IMR-90 (cell line): Measurements from ENCODE around the gene MECP2. TPM values are rescaled to one million over a fixed set of nuclear protein-coding genes. Genes with fewer than 3 reads are reported as not detected.

Source experiments
- ATAC-seq: fragments of 200-7000 bp; cut with Tn5 transposase; 2 replicates; pipeline ENCODE4 v1.9.1; 2020; ENCODE audit warnings: low read depth, mild to moderate bottlenecking, moderate library complexity
- BruUV-seq: library from RNA; stranded (reverse); fragments of 400-500 nt; replicated peaks from 2 replicates; lab custom pipeline; 2021; lab: Mats Ljungman, UMichigan
- CTCF ChIA-PET: fragments of 300-600 bp; formaldehyde crosslinking; extraction: SDS; loops from one replicate; lab custom pipeline; 2021; ENCODE audit warnings: antibody characterized with exemption; lab: Yijun Ruan, JAX
- POLR2A ChIA-PET: fragments of 300-600 bp; sonication (Branson Sonifier 250); formaldehyde crosslinking; loops from one replicate; lab custom pipeline; 2022; ENCODE audit warnings: antibody characterized with exemption; ENCODE audit not compliant: unreplicated experiment; lab: Charles Lee
- DNase-seq: peaks from one replicate; pipeline ENCODE4 v3.0.0; 2013
- H2AFZ ChIP-seq: replicated peaks from 2 replicates; pipeline ENCODE3; 2013; ENCODE audit warnings: low read length, mild to moderate bottlenecking; ENCODE audit not compliant: poor library complexity
- H2AK5ac ChIP-seq: 2 replicates; pipeline ENCODE4 v1.6.1; 2013; ENCODE audit warnings: low read depth, low read length, inconsistent platforms
- H2AK9ac ChIP-seq: replicated peaks from 2 replicates; pipeline ENCODE3; 2013; ENCODE audit warnings: mild to moderate bottlenecking, low read depth, low read length, moderate library complexity; ENCODE audit not compliant: poor library complexity
- H2BK120ac ChIP-seq: 2 replicates; pipeline ENCODE4 v1.6.1; 2013; ENCODE audit warnings: low read depth, low read length, inconsistent platforms
- H2BK15ac ChIP-seq: 3 replicates; pipeline ENCODE4 v1.6.1; 2013; ENCODE audit warnings: low read depth, low read length, inconsistent platforms
- H2BK20ac ChIP-seq: 2 replicates; pipeline ENCODE4 v1.6.1; 2013; ENCODE audit warnings: low read depth, mild to moderate bottlenecking, inconsistent platforms, low read length, moderate library complexity
- H2BK5ac ChIP-seq: 2 replicates; pipeline ENCODE4 v1.6.1; 2013; ENCODE audit warnings: mild to moderate bottlenecking, low read depth, low read length, inconsistent platforms; ENCODE audit not compliant: poor library complexity, severe bottlenecking
- H3K14ac ChIP-seq: replicated peaks from 2 replicates; pipeline ENCODE4 v1.6.1; 2013; ENCODE audit warnings: low read depth, low read length, inconsistent platforms
- H3K18ac ChIP-seq: 2 replicates; pipeline ENCODE4 v1.6.1; 2013; ENCODE audit warnings: low read depth, low read length, control low read depth
- H3K23ac ChIP-seq: 2 replicates; pipeline ENCODE4 v1.6.1; 2013; ENCODE audit warnings: low read depth, low read length, inconsistent platforms
- H3K27ac ChIP-seq: 2 replicates; pipeline ENCODE4 v1.5.1; 2013; ENCODE audit warnings: mild to moderate bottlenecking, control low read depth, low read length; ENCODE audit not compliant: insufficient read depth
- H3K27me3 ChIP-seq: 2 replicates; pipeline ENCODE4 v1.6.1; 2013; ENCODE audit warnings: low read length; ENCODE audit not compliant: control insufficient read depth, insufficient read depth
- H3K36me3 ChIP-seq: 2 replicates; pipeline ENCODE4 v1.6.1; 2013; ENCODE audit warnings: low read length, mixed read lengths; ENCODE audit not compliant: control insufficient read depth, insufficient read depth
- H3K4ac ChIP-seq: 2 replicates; pipeline ENCODE4 v1.6.1; 2013; ENCODE audit warnings: low read depth, low read length, inconsistent platforms
- H3K4me1 ChIP-seq: 2 replicates; pipeline ENCODE4 v1.6.1; 2013; ENCODE audit warnings: low read length, mixed read lengths; ENCODE audit not compliant: control insufficient read depth, insufficient read depth
- H3K4me2 ChIP-seq: 2 replicates; pipeline ENCODE4 v1.6.1; 2013; ENCODE audit warnings: low read depth, mild to moderate bottlenecking, control low read depth, low read length, moderate library complexity
- H3K4me3 ChIP-seq: 2 replicates; pipeline ENCODE4 v1.5.1; 2013; ENCODE audit warnings: low read depth, mild to moderate bottlenecking, control low read depth, low read length, moderate library complexity; ENCODE audit not compliant: insufficient read depth
- H3K56ac ChIP-seq: 2 replicates; pipeline ENCODE4 v1.6.1; 2013; ENCODE audit warnings: low read length, inconsistent platforms; ENCODE audit not compliant: insufficient read depth; ENCODE audit errors: extremely low read depth
- H3K79me1 ChIP-seq, 2 experiments: 2 replicates each; pipeline ENCODE4 v1.6.1; 2013; ENCODE audit warnings: low read length in 2 of 2, inconsistent platforms in 1 of 2, low read depth in 1 of 2
- H3K9ac ChIP-seq: 2 replicates; pipeline ENCODE4 v1.6.1; 2013; ENCODE audit warnings: low read depth, low read length, control low read depth
- H3K9me1 ChIP-seq: 2 replicates; pipeline ENCODE4 v1.6.1; 2013; ENCODE audit warnings: low read length, inconsistent platforms; ENCODE audit not compliant: insufficient read depth
- H3K9me3 ChIP-seq: 2 replicates; pipeline ENCODE4 v1.6.1; 2013; ENCODE audit warnings: low read length; ENCODE audit not compliant: control insufficient read depth, insufficient read depth
- H4K20me1 ChIP-seq: 2 replicates; pipeline ENCODE4 v1.6.1; 2013; ENCODE audit warnings: low read length, inconsistent platforms; ENCODE audit not compliant: insufficient read depth
- H4K5ac ChIP-seq: 2 replicates; pipeline ENCODE4 v1.6.1; 2013; ENCODE audit warnings: mild to moderate bottlenecking, low read depth, low read length, control low read depth
- H4K8ac ChIP-seq, 2 experiments: 2 replicates each; pipeline ENCODE4 v1.6.1; 2013; ENCODE audit warnings: low read depth in 2 of 2, low read length in 2 of 2, control low read depth in 1 of 2, inconsistent platforms in 1 of 2
- H4K91ac ChIP-seq: 2 replicates; pipeline ENCODE4 v1.6.1; 2013; ENCODE audit warnings: low read depth, low read length, inconsistent platforms; ENCODE audit not compliant: insufficient read depth
- BHLHE40 ChIP-seq: fragments of 150-350 bp; IDR thresholded peaks from 2 replicates; pipeline ENCODE4 v1.6.1; 2016; ENCODE audit warnings: mild to moderate bottlenecking, low read depth, low read length
- CEBPB ChIP-seq: IDR thresholded peaks from 2 replicates; pipeline ENCODE4 v1.6.1; 2012; ENCODE audit warnings: low read depth, low read length, improper control_type of control experiment
- CHD1 ChIP-seq: IDR thresholded peaks from 2 replicates; pipeline ENCODE4 v1.6.1; 2012; ENCODE audit warnings: low read depth, low read length, improper control_type of control experiment
- ELK1 ChIP-seq: fragments of 150-350 bp; IDR thresholded peaks from 2 replicates; pipeline ENCODE4 v1.6.1; 2016; ENCODE audit warnings: low read depth, mild to moderate bottlenecking, low read length, moderate library complexity, borderline replicate concordance
- FOS ChIP-seq: fragments of 150-350 bp; IDR thresholded peaks from 2 replicates; pipeline ENCODE4 v1.6.1; 2016; ENCODE audit warnings: low read depth, low read length
- MAFK ChIP-seq: IDR thresholded peaks from 2 replicates; pipeline ENCODE4 v1.6.1; 2012; ENCODE audit warnings: low read depth, low read length, improper control_type of control experiment
- MXI1 ChIP-seq: IDR thresholded peaks from 2 replicates; pipeline ENCODE4 v1.6.1; 2012; ENCODE audit warnings: low read depth, mild to moderate bottlenecking, low read length, moderate library complexity, borderline replicate concordance
- NFE2L2 ChIP-seq: fragments of 150-350 bp; IDR thresholded peaks from 2 replicates; pipeline ENCODE4 v1.6.1; 2016; ENCODE audit warnings: low read depth, mild to moderate bottlenecking, low read length
- RAD21 ChIP-seq: IDR thresholded peaks from 2 replicates; pipeline ENCODE4 v1.6.1; 2012; ENCODE audit warnings: low read length, improper control_type of control experiment
- RCOR1 ChIP-seq: IDR thresholded peaks from 2 replicates; pipeline ENCODE4 v1.6.1; 2012; ENCODE audit warnings: mild to moderate bottlenecking, low read length, improper control_type of control experiment; ENCODE audit not compliant: insufficient replicate concordance
- RFX5 ChIP-seq: IDR thresholded peaks from 2 replicates; pipeline ENCODE4 v1.8.0; 2012; ENCODE audit warnings: low read depth, mild to moderate bottlenecking, low read length, moderate library complexity
- SMC3 ChIP-seq: fragments of 150-350 bp; IDR thresholded peaks from 2 replicates; pipeline ENCODE4 v1.6.1; 2016; ENCODE audit warnings: low read depth, mild to moderate bottlenecking, antibody characterized with exemption, low read length, moderate library complexity
- USF2 ChIP-seq: fragments of 150-350 bp; IDR thresholded peaks from 2 replicates; pipeline ENCODE4 v1.6.1; 2017; ENCODE audit warnings: mild to moderate bottlenecking, antibody characterized with exemption, low read length, low read depth
- WGBS, 2 experiments: methylation state at CpG; one replicate each; pipeline versions ENCODE4 v1.1.5 to v1.1.7; 2013; ENCODE audit warnings: missing lambda C conversion rate in 2 of 2; ENCODE audit not compliant: insufficient read length in 1 of 2; ENCODE audit errors: extremely low coverage in 2 of 2; 5-methylcytosine and 5-hydroxymethylcytosine counted together
- dilution Hi-C: fragments of 300-500 bp; cut with HindIII; formaldehyde crosslinking; loops from one replicate; pipeline ENCODE4 v1.14.3; 2018; ENCODE audit warnings: low sequenced_read_pairs; ENCODE audit not compliant: unreplicated experiment
- in situ Hi-C: fragments of 300-500 bp; cut with MboI; formaldehyde crosslinking; loops from 3 replicates; pipeline ENCODE4 v1.14.3; 2019; ENCODE audit warnings: low sequenced_read_pairs, inconsistent platforms, mixed read lengths
- intact Hi-C: fragments of 100-400 bp; cut with micrococcal nuclease; formaldehyde crosslinking; loops from 2 replicates; pipeline ENCODE4 v1.10.0; 2022
- polyA plus RNA-seq, 3 experiments: library from polyadenylated mRNA; depleted of rRNA; stranded (reverse); fragments of >200 nt; gene quantifications; 2 replicates each; pipeline ENCODE4 v1.2.3, GENCODE V29; 2012; ENCODE audit warnings: low replicate concordance in 1 of 3
- total RNA-seq: library from RNA; depleted of rRNA; stranded (reverse); fragments of >200 nt; gene quantifications from 2 replicates; pipeline ENCODE4 v1.2.3, GENCODE V29; 2012

MECP2 gene
- total and polyA plus RNA-seq, 2 of the 4 experiments (the other 2 are of a cell fraction) = 8.4 to 10.1 TPM

GRCh38 chrX:154077101-154077500, 20.4 kb downstream of the MECP2 start:
- Histone ChIP-seq H3K18ac (no peak overlapping the region), H4K8ac (no peak overlapping the region), H2BK120ac (no peak overlapping the region), H2BK5ac (no peak overlapping the region), H3K4ac (no peak overlapping the region), H3K14ac (no peak overlapping the region), H2AFZ (no peak overlapping the region), H3K36me3 (peaks cover 2% of the 10 kb centered on the region; the same call in 1 of the 2 replicates), H3K9me1 (0 out of 2 replicates have a peak, but pooled peaks cover 3% of the 10 kb centered on the region), H3K9me3 (no peaks in the 10 kb centered on the region), H4K20me1 (peaks cover 32% of the 10 kb centered on the region), H2AK5ac (no peak overlapping the region), H3K4me3 (no peak overlapping the region), H3K27ac (no peak overlapping the region), H3K56ac (no peak overlapping the region), H4K5ac (no peak overlapping the region), H3K4me1 (peaks cover 6% of the 10 kb centered on the region), H2AK9ac (no peak overlapping the region), H3K27me3 (no peaks in the 10 kb centered on the region), H2BK20ac (no peak overlapping the region), H3K4me2 (no peak overlapping the region), H2BK15ac (no peak overlapping the region), H3K23ac (no peak overlapping the region), H4K91ac (no peak overlapping the region), H3K79me1 (peaks cover 8 to 39% of the 10 kb centered on the region in 2 experiments; a peak in 3 of 4 replicates), H3K9ac (no peak overlapping the region)
- intact Hi-C loops = no loop called here
- in situ Hi-C loops = no loop called here
- ChIA-PET POLR2A (no interaction called here), CTCF (no interaction called here)
- ATAC-seq (no peak), DNase-seq (no peak)
- TF ChIP-seq CHD1 (no peak), NFE2L2 (no peak), CEBPB (no peak), BHLHE40 (no peak), RCOR1 (no peak), MAFK (no peak), MXI1 (no peak), RFX5 (no peak), ELK1 (no peak), RAD21 (no peak), USF2 (no peak), FOS (no peak), SMC3 (no peak)
- no TSS peak for BruUV-seq
- dilution Hi-C loops = no loop called here
- WGBS, 2 experiments = no CpG with 5 or more reads among the region's 4 CpGs
